Measurements from ENCODE around the gene KRTAP5-9.
"Not testable (repeated sequence)": the region's sequence is repeated elsewhere in the genome, so short reads cannot be mapped to it uniquely, and the experiment has no call there.

The KRTAP5-9 gene, protein sequence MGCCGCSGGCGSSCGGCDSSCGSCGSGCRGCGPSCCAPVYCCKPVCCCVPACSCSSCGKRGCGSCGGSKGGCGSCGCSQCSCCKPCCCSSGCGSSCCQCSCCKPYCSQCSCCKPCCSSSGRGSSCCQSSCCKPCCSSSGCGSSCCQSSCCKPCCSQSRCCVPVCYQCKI

DNA sequence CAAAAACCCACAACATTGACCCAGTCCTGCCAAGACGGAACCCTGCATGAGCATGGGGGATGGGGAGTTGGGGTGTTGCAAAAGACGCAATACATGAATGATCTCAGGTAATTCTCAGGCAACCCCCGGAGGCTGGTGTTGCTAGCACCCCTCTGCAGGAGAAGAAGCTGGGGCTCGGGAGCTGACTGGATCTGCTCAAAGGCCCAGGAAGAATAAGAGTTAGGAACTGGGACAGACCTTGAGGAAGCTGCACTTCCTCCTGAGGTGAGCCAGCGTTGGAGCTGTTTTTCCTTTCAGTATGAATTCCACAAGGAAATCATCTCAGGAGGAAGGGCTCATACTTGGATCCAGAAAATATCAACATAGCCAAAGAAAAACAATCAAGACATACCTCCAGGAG, at the start of gene KRTAP5-9:
Gene KRTAP5-9, plus strand, starts transcription at position 301 of the 400 bp plus-strand sequence. CDS start 238 bp downstream, outside the sequence.
- DNase-seq (ENCODE audit: low spot score) = no peak

DNA sequence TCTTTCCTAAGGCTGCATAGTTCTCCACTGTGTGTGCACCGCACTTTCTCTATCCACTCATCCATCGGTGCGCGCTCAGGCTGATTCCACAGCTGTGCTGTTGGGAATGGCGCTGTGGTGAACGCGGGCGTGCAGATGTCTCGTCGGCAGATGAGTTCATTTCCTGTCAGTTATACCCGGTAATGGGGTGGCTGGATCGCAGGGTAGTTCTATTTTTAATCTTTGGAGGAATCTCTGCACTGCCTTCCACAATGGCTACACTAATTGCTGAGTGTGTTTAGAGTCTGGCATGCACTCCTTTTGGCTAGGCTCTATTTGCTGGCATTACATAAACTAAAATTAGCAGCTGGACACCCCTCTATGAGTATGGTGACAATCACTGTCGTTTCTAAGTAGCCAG, 49.1 kb upstream of the KRTAP5-9 start:
- no peak for DNase-seq (ENCODE audit: low spot score)

DNA sequence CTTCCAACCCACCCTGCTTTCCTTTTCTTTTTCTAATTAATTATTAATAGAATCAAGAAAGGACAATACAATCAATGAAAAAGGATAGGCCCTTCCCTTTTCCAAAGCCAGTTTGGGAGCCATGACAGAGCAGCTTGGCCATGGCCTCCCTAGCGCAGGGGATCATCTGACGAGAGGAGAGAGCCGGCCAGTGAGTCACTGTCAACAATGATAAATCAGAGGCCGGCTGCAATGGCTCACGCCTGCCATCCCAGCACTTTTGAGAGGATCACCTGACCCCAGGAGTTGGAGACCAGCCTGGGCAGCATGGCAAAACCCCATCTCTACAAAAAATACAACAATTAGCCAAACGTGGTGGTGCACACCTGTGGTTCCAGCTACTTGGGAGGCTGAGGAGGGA, 48.7 kb upstream of the KRTAP5-9 start:
- no peak for DNase-seq (ENCODE audit: low spot score)

DNA sequence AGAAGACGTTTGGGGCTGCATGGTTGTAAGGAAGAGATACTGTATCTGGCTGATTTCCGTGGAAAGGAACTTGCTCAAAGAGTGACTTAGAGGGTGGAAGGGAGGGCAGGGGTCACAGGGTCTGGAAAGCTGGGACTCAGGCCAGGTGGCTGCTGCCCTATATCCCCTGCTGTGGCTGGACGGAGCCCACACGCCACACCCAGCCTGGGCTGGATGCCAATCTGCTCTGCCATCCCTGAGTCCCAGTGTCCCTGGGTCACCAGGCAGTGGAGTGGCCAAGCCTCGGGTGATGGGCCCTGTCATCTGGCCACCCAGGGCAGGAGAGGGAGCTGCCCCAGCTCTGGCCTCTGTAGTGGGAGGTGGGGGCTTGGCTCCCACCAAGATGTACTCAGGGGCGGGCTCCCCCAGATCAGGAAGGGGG, 47.6 kb upstream of the KRTAP5-9 start:
- peak; percentile 8 for DNase-seq (ENCODE audit: low spot score)

DNA sequence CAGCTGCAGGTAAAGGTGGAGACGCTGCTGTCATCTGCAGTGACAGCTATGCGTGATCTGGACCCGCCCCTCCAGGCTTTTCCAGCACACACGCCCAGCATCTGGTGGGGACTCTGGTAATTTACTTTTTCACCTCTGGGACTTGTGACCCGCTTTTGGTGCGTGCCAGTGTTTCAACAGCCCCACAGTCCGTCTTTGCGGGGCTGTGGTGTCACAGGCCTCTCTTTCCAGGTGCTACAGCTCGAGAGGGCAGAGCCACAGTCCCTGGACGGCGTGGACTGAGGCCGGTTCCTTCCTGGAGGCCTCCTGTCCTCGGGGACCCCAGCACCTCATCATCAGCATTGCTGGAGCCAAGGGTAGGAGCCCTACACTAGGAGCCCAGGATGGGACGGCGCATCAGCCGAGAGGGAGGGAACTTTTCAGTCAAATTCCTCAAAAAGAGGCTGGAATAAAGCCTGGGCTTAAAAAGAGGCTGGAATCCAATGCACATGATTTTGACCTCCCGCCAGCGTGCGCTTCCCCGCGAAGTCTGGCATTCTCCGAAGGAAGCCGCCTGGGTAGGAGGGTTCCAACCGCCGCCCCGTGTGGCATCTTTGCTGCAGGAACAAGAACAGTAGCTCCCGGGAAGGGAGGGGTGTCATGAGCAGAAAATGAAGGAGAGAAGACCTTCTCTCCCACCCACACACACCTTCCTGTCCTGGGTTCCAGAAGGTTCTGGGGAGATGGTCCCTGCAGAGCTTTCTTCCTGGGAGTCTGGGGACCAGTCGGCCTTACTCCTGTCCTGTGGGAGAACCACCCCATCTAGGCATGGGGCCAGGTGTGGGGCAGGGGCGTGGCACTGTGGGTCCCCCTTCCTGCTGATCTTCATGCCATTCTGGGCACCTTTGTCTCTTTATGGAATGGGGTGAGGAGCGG, 46.9 kb upstream of the KRTAP5-9 start:
- DNase-seq (ENCODE audit: low spot score) = no peak

DNA sequence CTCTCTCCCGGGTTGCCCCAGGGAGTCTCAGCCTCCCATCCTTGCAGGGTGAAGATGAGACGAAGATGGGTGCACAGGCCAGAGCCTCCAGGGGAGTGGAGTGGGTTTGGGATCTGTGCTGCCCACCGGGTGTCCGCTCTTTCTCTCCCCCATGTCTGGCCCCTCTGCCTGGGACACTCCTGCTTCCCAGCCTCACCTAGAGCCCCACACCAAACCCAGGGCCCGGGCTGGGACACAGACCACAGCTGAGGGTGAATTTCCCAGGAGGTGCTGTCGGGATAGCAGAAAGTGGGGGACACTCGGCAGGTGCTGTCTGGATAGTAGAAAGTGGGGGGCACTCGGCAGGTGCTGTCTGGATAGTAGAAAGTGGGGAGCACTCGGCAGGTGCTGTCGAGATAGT, 46.2 kb upstream of the KRTAP5-9 start:
- no peak for DNase-seq (ENCODE audit: low spot score)

DNA sequence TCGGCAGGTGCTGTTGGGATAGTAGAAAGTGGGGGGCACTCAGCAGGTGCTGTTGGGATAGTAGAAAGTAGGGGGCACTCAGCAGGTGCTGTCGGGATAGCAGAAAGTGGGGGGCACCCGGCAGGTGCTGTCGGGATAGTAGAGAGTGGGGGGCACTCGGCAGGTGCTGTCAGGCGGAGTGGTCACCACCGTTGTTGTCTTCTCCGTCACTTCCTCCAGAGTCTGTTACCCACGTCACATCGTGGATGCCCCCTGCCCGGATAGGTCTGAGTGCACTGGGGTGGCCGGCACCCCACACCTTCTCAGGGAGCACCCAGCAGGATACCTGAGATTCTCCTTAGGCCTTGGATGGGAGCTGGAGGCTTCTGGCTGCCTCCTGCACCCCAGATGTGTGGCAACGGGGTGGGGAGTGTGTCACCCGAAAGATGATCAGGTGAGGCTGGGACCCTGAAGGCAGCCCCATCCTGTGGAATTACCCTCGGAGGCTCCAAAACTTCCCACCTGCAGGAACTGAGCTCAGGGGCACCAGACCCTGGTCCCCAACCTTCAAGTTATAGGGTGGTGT, 45.3 kb upstream of the KRTAP5-9 start:
- DNase-seq (ENCODE audit: low spot score) = no peak

DNA sequence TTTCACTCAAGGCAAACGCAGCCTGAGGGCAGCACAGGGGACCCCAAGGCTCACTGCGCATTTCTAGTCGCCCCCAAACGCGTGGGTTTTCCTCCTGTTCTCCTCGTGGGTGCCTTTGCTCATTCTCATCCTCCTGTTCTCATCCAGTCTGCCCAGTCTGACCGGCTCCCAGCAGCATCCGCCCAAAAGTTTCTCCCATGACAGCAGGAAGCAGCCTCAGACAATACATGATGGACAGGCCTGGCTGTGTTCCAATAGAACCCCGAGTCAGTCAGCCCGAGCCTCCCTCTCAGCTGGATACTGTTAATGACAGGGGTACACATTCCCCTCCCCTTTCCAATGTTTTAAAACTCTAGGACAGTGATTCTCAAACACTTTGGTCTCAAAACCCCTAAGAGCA, 43.7 kb upstream of the KRTAP5-9 start:
- no peak for DNase-seq (ENCODE audit: low spot score)

DNA sequence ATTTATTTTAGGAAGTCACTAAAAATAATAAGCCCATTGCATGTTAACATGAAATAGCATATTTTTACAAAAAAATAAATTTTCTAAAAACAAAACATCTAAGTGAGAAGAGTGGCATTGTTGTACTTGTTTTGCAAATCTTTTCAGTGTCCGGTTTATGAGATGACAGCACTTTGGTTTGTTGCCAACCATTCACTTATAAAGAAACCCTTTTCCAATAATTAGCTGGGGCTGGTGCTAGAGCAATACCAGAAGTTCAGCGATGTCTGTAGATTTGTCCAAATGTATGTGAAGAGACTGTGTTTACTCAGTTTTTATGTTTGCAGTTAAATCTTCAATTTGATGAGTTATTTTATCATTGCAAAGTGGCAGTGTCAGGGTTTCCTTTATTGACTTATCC, 43.2 kb upstream of the KRTAP5-9 start:
- no peak for DNase-seq (ENCODE audit: low spot score)

DNA sequence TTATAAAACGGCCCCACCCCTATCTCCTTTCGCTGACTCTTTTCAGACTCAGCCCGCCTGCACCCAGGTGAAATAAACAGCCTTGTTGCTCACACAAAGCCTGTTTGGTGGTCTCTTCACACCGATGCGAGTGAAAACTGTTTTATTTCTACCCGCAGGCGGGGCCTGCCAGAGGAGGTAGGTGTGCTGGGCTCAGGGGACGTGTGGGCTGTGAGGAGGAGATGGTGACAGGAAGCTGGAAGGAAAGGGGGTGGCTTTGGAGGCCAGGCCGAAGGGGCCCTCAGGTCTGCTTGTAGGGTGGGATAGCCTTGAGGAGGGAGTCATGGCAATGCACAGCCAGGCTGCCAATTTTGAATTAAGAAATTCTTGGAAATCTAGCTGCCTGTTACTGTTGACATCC, 42.4 kb upstream of the KRTAP5-9 start:
- no peak for DNase-seq (ENCODE audit: low spot score)

DNA sequence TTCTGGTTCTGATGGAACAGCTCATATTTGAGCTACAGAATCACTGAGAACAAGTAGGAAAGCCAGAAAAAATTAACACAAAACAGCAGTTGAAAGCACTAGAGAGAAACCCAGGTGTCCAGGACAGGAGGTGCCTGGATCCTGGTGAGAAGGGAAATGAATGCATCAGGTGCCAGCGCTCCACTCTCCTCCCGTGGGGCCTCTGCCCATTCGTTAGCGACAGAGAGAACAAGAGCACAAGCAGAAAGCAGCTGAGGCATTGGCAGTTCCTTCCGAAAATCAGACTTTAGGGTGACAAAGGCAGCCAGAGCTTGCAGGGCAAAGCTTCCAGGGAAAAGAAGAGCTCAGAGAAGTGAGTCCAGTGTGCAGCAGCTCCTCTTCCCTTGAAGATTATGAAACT, 41.1 kb upstream of the KRTAP5-9 start:
- DNase-seq (ENCODE audit: low spot score) = no peak

DNA sequence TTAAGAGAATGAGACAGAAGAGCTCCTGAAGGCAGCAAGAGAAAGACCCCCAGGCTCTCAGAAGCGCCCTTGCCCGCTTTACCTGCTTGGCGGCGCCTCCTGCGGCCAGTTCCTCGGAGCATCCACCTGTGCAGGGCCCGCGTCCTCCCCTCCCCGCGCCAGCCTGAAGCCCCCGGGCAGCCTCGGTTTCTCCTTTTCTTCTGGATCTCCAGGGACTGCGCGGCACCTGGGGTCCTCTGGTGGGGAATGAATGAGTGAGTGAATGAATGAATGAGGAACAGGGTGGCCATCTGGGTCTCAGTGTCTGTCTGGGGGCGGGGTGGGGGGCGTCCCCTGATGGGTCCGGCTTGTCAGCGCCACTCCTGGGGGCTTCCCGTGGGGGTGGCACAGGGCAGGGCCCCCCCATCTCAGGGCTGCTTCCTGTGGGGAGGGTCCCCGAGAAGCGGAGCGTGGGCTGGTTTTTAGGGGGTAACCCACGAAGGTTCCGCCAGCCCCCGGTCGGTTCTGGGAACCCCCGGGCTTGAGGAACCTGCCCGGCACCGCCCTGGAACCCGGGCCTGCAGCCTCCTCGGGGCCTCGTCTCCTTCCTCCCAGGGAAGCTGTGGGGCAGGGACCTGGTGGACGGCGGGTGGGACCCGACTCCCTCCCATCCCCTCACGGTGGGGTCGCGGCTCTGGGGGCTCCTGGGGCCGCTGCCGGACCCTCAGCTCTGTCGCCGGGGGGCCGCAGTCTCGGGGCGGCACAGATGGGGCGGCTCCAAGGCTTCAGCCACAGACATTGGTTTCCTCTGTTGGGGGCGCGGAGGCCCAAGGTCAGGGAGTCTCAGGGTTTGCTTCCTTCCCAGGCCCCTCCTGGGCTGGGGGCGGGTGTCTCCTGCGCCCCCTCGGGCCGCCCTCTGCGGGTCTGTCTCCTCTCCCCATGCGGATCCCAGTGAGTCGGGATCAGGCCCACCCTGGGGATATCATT, 29.4 kb upstream of the KRTAP5-9 start:
- DNase-seq (ENCODE audit: low spot score) = no peak

DNA sequence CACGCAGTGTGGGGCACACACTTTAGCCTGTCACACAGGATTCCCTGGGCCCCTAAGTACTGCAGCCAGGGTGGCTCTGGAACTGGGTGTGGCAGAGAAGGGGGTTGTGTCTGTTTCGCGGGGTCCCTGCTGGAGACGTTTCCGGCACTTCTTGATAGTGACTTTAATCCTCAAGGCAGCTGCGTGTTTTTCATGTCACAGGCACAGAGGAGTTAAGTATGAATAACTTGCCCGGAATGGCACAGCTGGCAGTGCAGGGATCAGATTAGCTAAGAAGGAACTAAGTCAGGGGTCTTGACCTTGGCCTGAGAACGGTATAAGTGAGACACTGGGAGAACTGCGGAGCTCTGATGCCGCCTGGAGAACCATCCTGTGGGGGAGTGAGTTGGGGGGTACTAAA, 28.7 kb upstream of the KRTAP5-9 start:
- DNase-seq (ENCODE audit: low spot score) = no peak

DNA sequence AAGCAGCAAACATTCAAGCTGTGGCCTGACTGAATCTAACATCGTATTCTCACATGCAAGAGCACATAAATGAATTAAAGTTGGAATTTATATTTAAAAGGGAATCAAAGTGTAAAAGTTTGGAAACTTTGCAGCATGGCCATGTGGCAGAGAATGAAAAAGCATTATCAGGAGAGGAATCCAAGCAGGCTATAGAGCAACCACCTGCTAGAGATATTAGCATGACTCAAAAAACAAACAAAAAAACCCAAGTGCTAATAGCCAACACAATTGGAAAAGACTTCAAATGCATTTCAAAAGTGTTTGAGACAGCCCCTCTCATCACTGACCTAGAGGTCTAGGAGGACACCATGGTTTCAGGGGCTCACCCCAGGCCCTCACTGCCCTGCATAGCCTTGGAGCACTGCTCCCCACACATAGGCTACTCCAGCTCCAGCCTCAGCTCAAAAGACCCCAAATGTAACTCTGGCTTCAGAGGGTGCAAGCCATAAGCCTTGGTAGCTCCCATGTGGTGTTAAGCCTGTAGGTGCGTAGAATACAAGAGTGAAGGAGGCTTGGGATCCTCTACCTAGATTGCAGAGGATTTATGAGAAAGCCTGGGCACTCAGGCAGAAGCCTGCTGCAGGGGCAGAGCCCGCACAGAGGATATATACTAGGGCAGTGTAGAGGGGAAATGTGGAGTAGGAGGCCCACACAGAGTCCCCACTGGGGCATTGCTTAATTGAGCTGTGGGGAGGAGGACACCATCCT, 22.9 kb upstream of the KRTAP5-9 start:
- no peak for DNase-seq (ENCODE audit: low spot score)

DNA sequence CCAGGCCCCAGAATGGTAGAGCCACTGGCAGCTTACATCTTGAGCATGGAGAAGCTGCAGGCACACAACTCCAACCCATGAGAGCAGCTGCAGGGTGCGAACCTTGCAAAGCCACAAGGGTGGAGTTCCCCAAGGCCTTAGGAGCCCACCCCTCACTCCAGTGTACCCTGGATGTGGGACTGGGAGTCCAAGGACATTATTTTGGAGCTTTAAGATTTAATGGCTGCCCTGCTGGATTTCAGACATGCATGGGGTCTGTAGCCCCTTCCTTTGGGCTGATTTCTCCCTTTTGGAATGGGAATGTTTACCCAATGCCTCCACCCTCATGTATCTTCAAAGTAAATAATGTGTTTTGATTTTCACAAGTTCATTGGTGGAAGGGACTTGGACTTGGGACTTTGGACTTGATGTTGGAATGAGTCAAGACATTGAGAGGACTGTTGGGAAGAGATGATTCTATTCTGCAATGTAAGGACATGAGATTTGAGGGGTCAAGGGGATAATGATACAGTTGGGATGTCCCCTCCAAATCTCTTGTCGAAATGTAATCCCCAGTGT, 22.2 kb upstream of the KRTAP5-9 start:
- no peak for DNase-seq (ENCODE audit: low spot score)

DNA sequence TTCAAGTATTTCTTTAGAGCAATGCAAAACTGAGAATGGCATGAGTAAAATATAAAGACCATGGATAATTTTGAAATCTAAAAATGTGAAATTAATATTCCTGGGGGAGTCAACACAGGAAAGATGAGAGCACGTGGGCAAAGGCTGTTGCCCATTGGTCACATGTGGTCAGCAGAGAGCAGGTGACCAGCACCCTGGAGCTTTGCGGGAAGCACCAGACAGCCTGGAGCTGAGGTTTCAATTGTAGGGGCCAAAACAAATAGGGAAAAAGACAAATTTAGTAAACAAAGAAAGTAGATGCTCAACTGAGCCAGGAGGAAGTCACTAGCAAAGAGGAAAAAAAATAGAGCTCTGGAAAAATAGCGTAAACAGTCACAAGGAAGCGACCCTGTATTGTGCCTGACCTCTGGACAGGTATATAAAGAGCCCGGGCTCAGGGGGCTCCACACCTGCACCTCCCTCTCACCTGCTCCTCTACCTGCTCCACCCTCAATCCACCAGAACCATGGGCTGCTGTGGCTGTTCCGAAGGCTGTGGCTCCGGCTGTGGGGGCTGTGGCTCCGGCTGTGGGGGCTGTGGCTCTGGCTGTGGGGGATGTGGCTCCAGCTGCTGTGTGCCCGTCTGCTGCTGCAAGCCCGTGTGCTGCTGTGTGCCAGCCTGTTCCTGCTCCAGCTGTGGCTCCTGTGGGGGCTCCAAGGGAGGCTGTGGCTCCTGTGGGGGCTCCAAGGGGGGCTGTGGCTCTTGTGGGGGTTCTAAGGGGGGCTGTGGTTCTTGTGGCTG, 21.2 kb upstream of the KRTAP5-9 start, which contains the start of gene KRTAP5-7:
Gene KRTAP5-7, plus strand, starts transcription at position 472 of the 780 bp plus-strand sequence. Its CDS starts 34 bp downstream, at position 506.
- not testable (repeated sequence) for DNase-seq (ENCODE audit: low spot score)

DNA sequence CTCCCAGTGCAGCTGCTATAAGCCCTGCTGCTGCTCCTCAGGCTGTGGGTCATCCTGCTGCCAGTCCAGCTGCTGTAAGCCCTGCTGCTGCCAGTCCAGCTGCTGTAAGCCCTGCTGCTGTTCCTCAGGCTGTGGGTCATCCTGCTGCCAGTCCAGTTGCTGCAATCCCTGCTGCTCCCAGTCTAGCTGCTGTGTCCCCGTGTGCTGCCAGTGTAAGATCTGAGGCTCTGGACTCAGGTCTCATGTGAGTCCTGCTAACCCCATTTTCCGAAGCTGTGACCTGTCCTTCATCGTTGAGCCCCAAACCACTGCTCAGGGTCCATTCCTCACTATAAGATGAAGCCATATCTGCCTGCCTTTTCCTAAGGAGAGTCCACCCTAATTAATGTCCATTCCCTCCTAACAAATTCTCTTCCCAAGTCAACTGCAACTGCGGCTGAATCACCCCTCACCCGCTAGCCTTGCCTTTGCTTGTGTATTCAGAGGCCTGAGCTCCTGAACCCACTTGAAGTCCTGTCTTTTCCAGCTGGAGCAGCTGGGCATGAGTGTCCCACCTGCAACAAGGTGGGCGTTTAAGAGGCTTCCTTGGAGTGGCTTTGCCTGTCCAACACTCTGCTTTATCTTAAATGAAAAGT, 20.5 kb upstream of the KRTAP5-9 start:
- no peak for DNase-seq (ENCODE audit: low spot score)

DNA sequence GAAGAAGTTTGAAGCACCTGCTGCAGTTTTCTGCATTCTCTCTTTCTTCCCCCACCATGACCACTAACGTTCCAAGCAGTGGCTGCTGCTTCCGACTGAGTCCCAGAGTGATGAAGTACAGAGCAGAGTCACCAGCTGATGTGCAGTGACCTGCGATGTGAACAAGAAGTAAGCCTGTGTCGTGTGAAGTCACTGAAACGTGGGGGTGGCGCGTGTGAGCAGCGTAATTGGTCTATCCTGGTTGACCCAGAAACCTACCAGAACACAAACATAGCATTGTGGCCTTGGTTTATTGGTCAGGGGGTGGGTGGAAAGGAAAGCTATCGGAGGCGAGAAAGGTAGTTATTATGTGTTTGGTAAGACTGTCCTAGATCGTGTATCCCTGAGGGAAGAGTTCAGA, 17.6 kb upstream of the KRTAP5-9 start:
- DNase-seq (ENCODE audit: low spot score) = no peak

DNA sequence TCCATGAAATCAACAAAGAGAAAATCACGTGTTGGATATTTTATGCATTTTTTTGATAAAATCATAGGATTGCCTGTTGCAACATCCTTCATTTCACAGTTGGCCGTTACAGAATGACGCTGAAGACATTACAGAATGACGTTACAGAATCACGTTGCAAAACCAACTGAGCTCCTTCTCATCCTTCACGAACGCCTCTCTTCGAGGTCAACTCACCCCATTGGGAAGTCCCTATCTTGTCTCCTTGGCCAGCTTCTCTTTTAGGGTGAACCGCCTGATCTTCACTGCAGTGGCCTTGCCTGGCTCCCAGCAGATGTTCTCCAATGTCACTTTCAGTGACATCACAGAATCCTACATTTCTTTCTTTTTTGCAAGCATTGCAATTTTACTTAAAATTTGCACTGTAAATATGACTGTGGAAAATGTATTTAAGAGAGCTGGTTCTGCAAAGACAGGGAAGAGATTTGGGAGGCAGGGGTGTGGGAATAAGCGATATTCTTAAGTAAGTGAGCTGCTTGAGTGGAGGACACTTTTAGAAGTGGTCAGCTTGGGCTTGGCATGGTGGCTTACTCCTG, 16.1 kb upstream of the KRTAP5-9 start:
- no peak for DNase-seq (ENCODE audit: low spot score)

Measured in pons (tissue), 1 donor.